GM23248 (cell line): ENCODE measurements around the gene GLMP.

ENCODE experiments used
- EZH2 ChIP-seq: fragments of 200-600 bp; sonication (generic); IDR thresholded peaks from 2 replicates; pipeline ENCODE4 v1.6.1; 2018; ENCODE audit warnings: antibody characterized with exemption, mild to moderate bottlenecking; ENCODE audit not compliant: insufficient read depth, poor library complexity, severe bottlenecking
- EZH2phosphoT487 ChIP-seq: fragments of 200-600 bp; sonication (generic); IDR thresholded peaks from 2 replicates; pipeline ENCODE4 v1.6.1; 2018; ENCODE audit warnings: antibody characterized with exemption, moderate library complexity, mild to moderate bottlenecking, low read depth; ENCODE audit not compliant: insufficient read depth

GRCh38 chr1:156293098-156293434 is 2.4 kb downstream of the GLMP start:
- TF ChIP-seq EZH2 (no peak), EZH2phosphoT487 (no peak)
